Stimulated activated effector memory CD8-positive, alpha-beta T cell treated with anti-CD3 and anti-CD28 coated beads, Interleukin-12 subunit alpha, Interleukin-12 subunit beta, amount 100 ng/mL, for 72 hours (primary cell): ENCODE data around the gene CYP2S1.
"Not testable (repeated sequence)": the region's sequence is repeated elsewhere in the genome, so short reads cannot be mapped to it uniquely, and the experiment has no call there.

Source experiments
- ATAC-seq: fragments of 150-1000 bp; cut with Tn5 transposase; 2 replicates; pipeline ENCODE4 v1.10.0; 2021
- DNase-seq, 2 donors: peaks; one replicate each; pipeline ENCODE4 v3.0.0; 2021 to 2022; ENCODE audit warnings: low spot score in 2 of 2
- H3K27ac Mint-ChIP-seq: one replicate; pipeline ENCODE4 v1.8.0; 2022; ENCODE audit warnings: mild to moderate bottlenecking, mixed read lengths
- H3K36me3 Mint-ChIP-seq: one replicate; pipeline ENCODE4 v1.8.0; 2022; ENCODE audit warnings: mild to moderate bottlenecking, mixed read lengths
- H3K4me1 Mint-ChIP-seq: one replicate; pipeline ENCODE4 v1.8.0; 2022; ENCODE audit warnings: mixed read lengths
- H3K4me3 Mint-ChIP-seq: one replicate; pipeline ENCODE4 v1.8.0; 2022; ENCODE audit warnings: mild to moderate bottlenecking, mixed read lengths
- H3K9me3 Mint-ChIP-seq: one replicate; pipeline ENCODE4 v1.8.0; 2022; ENCODE audit warnings: mixed read lengths

The CYP2S1 gene, protein sequence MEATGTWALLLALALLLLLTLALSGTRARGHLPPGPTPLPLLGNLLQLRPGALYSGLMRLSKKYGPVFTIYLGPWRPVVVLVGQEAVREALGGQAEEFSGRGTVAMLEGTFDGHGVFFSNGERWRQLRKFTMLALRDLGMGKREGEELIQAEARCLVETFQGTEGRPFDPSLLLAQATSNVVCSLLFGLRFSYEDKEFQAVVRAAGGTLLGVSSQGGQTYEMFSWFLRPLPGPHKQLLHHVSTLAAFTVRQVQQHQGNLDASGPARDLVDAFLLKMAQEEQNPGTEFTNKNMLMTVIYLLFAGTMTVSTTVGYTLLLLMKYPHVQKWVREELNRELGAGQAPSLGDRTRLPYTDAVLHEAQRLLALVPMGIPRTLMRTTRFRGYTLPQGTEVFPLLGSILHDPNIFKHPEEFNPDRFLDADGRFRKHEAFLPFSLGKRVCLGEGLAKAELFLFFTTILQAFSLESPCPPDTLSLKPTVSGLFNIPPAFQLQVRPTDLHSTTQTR

DNA sequence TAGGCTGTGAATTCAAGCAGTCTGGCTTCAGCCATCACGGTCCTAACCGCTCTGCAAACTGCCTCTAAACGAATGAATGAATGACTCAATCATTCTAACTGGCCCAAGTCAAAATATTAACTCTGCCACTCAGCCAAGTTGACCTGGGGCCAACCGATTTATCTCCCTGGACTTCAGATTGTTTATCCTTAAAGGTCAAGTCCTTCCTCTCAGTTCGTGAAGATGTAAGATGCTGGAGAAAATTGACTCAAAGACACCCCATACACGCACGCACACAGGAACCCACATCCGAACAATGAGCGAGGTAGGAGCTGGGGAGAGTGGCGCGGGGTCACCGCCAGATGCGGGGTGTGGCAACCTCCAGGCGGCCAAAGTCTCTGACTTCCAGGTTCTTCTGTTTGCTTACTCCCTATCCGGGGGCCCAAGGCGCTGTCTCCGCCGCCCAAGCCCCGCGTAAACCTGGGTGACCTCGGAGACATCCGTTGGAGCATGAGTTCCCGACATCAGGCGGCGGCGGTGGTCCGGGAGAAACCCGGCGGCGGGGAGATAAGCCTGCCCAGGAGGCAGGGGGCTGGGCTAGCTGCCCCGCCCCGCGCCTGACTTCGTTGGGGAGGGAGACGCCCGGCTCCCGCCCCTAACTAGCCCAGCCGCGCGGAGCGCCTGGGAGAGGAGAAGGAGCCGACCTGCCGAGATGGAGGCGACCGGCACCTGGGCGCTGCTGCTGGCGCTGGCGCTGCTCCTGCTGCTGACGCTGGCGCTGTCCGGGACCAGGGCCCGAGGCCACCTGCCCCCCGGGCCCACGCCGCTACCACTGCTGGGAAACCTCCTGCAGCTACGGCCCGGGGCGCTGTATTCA is at the start of gene CYP2S1:
Gene CYP2S1, plus strand, starts transcription at position 646 of the 856 bp plus-strand sequence. Its CDS starts 46 bp downstream, at position 692.
- no peak within 1 kb of the TSS for H3K27ac Mint-ChIP-seq
- H3K36me3 Mint-ChIP-seq, result no peaks in the 10 kb centered on the region
- peak within 1 kb of the TSS; percentile 37 for H3K4me3 Mint-ChIP-seq
- H3K4me1 Mint-ChIP-seq, result peaks cover 16% of the 10 kb centered on the region
- DNase-seq, result no peak
- H3K9me3 Mint-ChIP-seq, result no peaks in the 10 kb centered on the region
- ATAC-seq, result peak; percentile 60

DNA sequence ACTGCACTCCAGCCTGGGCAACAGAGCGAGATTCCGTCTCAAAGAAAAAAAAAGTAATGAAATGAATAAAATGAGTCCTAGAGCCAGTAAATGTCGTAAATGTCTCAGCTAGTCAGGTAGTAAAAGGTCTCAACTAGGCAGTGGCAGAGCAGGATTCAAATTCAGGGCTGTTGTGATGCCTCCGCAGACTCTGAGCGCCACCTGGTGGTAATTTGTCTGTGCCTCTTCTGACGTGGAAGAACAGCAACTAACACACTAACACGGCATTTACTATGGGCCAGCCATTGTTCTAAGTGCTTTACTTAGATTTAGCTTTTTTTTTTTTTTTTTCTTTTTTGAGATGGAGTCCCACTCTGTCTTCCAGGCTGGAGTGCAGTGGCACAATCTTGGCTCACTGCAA is 48.6 kb upstream of the CYP2S1 start:
- no peaks in the 10 kb centered on the region for H3K4me1 Mint-ChIP-seq

DNA sequence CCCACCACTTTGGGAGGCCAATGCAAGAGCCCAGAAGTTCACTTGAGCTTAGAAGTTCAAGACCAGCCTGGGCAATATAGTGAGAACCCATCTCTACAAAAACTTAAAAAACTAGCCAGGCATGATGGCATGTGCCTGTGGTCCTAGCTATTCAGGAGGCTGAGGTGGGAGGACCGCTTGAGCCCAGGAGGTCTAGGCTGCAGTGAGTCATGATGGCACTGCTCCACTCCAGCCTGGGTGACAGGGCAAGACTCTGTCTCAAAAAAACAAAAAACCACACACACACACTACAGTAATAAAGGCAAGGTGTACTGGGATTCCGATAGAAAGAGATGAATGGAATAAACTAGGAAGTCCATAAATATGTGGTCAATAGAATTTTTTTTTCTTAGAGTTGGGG is 43.2 kb upstream of the CYP2S1 start:
- no peak overlapping the region for H3K4me3 Mint-ChIP-seq
- H3K27ac Mint-ChIP-seq, result no peak overlapping the region
- no peaks in the 10 kb centered on the region for H3K4me1 Mint-ChIP-seq
- no peaks in the 10 kb centered on the region for H3K9me3 Mint-ChIP-seq
- DNase-seq (no peak), ATAC-seq (no peak)
- no peaks in the 10 kb centered on the region for H3K36me3 Mint-ChIP-seq

More for the DNA sequence above, 48.6 kb upstream of the CYP2S1 start:
- Mint-ChIP-seq H3K9me3 (no peaks in the 10 kb centered on the region), H3K4me3 (no peak overlapping the region), H3K36me3 (no peaks in the 10 kb centered on the region), H3K27ac (no peak overlapping the region)
- peak; percentile 83 to 90 for DNase-seq
- ATAC-seq, result peak; percentile 94

DNA sequence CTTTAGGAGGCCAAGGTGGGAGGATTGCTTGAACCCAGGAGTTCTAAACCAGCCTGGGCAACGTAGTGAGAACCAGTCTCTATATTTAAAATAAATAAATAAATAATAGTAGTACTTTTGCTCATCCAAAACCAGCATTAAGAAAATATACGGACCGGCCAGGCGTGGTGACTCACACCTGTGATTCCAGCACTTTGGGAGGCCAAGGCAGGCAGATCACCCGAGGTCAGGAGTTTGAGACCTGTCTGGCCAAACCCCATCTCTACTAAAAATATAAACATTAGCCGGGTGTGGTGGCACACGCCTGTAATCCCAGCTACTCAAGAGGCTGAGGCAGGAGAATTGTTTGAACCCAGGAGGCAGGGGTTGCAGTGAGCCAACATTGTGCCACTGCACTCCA is 42.0 kb upstream of the CYP2S1 start:
- H3K36me3 Mint-ChIP-seq, H3K4me1 Mint-ChIP-seq, H3K9me3 Mint-ChIP-seq, ATAC-seq, DNase-seq, H3K27ac Mint-ChIP-seq, H3K4me3 Mint-ChIP-seq: not testable (repeated sequence)

DNA sequence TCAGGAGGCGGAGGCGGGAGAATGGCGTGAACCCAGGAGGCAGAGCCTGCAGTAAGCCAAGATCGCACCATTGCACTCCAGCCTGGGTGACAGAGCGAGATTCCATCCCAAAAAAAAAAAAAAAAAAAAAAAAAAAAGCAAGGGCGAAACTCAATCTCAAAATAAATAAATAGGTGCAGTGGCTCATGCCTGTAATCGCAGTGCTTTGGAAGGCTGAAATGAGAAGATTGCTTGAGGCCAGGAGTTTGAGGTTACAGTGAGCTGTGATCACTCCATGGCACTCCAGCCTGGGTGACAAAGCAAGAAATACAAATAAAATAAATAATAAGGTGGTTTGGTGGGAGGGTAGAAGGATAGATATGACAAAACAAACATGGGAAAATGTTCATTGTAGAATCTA is 39.0 kb upstream of the CYP2S1 start:
- Mint-ChIP-seq H3K27ac (no peak overlapping the region), H3K4me3 (no peak overlapping the region), H3K36me3 (no peaks in the 10 kb centered on the region), H3K4me1 (no peaks in the 10 kb centered on the region), H3K9me3 (no peaks in the 10 kb centered on the region)
- ATAC-seq (no peak), DNase-seq (no peak)

DNA sequence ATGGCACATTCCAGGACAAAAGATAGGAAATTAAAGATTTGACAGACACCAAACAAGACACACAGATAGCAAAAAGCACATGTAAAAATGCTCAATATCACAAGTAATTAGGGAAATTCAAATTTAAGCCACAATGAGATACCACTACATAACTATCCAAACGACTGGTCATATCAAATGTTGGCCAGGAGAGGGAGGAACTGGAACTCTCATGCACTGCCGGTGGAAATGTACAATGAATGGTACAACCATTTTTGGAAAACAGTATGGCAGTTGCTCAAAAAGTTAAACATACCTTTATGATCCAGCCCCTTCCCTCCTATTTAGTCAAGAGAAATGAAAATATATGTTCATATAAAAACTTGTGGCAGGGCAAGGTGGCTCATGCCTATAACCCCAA is 36.8 kb upstream of the CYP2S1 start:
- DNase-seq (no peak), ATAC-seq (no peak)
- Mint-ChIP-seq H3K9me3 (no peaks in the 10 kb centered on the region), H3K4me1 (no peaks in the 10 kb centered on the region), H3K4me3 (no peak overlapping the region), H3K36me3 (no peaks in the 10 kb centered on the region), H3K27ac (no peak overlapping the region)

DNA sequence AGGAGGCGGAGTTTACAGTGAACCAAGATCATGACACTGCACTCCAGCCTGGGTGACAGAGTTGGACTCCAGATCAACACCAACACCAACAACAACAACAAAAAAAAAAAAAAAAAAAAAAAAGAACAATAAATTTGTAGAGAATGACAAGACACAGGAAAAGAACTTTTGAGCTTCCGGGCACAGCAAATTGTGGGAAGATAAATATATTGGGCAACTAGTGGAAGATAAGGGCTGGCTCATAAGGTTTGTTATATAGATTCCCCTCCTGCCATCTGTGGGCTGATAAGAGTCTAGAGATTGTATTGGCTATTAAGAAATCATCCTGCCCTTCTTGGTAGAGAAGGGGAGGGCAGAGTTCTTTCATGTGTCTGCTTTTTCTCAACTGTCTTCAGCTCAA is 33.1 kb upstream of the CYP2S1 start:
- Mint-ChIP-seq H3K4me3 (no peak overlapping the region), H3K36me3 (no peaks in the 10 kb centered on the region), H3K27ac (no peak overlapping the region), H3K9me3 (no peaks in the 10 kb centered on the region), H3K4me1 (no peaks in the 10 kb centered on the region)
- no peak for DNase-seq
- no peak for ATAC-seq

DNA sequence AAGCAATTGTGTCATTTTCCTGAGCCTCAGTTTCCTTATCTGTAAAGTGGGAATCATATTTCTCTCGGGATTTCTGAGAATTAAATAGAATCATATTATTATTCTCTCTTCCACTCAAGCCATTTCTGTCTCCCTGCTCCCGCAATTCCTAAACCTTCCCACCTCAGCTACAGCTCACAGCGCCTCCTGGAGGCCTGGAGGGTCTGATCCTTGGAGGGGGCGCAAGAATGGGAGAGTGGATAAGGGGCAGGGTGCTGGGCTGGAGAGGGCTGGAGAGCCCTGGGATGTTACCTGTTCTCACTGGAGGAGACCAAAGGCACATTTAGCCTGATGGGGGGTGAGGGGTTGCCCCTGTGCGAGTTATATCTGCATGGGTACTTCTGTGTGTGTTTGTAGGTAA is 31.1 kb upstream of the CYP2S1 start:
- Mint-ChIP-seq H3K9me3 (no peaks in the 10 kb centered on the region), H3K4me1 (no peaks in the 10 kb centered on the region), H3K36me3 (no peaks in the 10 kb centered on the region), H3K27ac (no peak overlapping the region), H3K4me3 (no peak overlapping the region)
- DNase-seq (no peak), ATAC-seq (no peak)

DNA sequence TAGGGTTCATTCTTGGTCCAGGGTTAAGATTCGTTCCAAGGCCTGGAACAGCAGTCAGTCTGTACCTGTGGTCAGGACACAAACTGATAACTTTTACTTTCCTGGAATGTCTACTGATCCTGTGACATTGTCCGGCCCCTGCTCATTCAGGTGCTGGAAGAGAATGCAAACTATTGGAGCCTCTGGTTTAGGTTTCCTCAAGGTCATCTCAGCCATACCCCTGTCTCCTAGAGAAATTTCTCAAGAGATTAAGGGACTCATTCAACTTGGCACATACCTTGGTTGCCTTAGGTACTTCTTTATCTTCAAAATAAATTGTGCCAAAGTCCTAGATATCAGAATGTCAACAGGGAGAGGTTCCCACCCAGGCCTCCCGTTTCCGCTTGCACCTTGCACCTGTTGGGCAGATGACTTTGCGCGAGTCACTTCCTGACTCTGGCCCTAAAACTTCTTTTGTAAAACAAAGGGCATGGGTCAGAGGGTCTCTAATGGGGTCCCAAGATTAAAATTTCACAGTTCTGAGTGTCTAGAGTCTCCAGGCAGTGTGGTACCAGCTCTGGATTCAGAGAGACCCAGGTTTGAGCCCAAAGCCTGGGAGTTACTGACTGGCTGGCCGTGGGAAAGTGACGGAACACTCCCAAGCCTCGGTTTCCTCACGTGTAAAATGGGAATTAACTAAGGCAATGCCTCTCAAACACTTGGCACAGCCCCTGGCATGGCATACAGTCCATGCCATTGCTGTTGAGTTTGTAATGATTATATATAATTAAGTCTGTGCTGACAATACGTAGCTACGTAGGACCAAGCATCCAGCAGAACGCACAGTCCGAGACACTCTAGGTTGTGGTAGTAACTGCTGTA is 25.8 kb upstream of the CYP2S1 start:
- Mint-ChIP-seq H3K4me3 (no peak overlapping the region), H3K27ac (no peak overlapping the region), H3K4me1 (no peaks in the 10 kb centered on the region), H3K36me3 (no peaks in the 10 kb centered on the region), H3K9me3 (no peaks in the 10 kb centered on the region)
- DNase-seq, result no peak
- no peak for ATAC-seq

DNA sequence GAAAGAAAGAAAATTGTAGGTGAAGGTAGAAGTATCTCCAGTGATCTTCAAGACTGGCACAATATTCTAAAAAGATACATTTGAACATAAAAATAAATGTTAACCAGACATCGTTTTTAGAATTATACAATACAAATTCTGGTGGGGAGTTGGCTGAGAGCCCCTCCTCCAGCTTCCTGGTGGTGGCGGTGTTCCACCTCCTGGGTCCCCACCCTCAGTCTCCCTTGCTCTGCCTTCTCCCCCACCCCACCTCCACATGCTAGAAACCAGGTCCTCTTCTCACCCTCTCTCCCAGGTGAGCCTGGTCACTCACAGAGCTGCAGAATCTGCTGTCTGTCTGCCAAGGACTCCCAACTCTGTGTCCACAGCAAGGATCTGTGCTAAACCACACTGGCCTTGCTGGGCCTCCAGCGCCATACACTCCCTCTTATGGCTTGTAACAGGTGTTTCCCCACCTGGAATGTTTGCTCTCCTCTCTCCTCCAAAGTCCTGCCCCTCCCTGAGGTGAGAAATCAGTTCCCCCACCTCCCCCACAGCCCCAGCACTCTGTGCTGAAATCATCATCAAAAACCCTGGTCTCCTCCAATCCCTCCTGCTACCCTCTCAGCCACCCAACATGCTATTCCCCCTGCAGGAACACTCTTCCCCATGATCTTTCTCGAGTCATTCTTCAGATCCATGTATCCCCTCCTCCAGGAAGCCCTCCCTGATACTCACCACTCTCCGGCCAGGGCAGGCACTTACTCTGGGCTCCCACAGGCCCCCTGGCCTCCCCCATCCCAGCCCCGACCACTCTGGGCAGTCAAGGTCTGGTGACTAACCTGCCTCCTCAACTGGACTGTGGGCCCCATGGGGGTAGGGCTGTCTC is 20.5 kb upstream of the CYP2S1 start:
- Mint-ChIP-seq H3K9me3 (no peaks in the 10 kb centered on the region), H3K36me3 (no peaks in the 10 kb centered on the region), H3K4me3 (no peak overlapping the region), H3K27ac (peak overlapping the region; percentile 69), H3K4me1 (peaks cover 10% of the 10 kb centered on the region)
- ATAC-seq, result peak; percentile 36
- DNase-seq, result no peak

DNA sequence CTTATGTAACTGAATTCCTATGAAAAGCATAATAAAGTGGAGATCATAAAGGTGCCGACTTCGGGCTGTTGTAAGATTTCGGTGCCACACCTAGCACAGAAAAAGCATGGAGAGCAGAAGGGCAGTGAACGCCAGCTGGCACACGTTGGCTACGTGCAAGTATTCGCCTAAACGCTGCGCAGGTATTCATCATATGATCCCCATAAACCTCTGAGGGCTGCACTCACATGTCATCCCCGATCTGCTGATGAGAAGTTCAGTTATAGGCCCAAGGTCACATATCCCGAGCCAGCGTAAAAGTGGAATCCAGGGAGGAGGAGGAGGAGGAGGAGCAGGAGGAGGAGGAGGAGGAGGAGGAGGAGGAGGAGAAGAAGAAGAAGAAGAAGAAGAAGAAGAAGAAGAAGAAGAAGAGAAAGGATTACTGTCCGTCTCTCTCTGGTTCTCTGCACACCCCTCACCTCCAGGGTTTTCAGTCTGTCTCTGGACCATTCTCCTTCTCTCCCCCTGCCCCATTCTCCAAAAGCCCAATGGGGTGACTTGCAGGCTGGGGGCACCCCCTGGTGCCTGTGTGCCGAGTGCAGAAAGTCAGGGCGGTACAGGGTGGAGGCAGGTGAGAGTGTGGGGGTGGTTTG is 18.6 kb upstream of the CYP2S1 start:
- DNase-seq, result no peak
- no peak for ATAC-seq
- no peak overlapping the region for H3K27ac Mint-ChIP-seq
- no peaks in the 10 kb centered on the region for H3K36me3 Mint-ChIP-seq
- H3K4me3 Mint-ChIP-seq, result no peak overlapping the region
- H3K9me3 Mint-ChIP-seq, result no peaks in the 10 kb centered on the region
- peaks cover 10% of the 10 kb centered on the region for H3K4me1 Mint-ChIP-seq

DNA sequence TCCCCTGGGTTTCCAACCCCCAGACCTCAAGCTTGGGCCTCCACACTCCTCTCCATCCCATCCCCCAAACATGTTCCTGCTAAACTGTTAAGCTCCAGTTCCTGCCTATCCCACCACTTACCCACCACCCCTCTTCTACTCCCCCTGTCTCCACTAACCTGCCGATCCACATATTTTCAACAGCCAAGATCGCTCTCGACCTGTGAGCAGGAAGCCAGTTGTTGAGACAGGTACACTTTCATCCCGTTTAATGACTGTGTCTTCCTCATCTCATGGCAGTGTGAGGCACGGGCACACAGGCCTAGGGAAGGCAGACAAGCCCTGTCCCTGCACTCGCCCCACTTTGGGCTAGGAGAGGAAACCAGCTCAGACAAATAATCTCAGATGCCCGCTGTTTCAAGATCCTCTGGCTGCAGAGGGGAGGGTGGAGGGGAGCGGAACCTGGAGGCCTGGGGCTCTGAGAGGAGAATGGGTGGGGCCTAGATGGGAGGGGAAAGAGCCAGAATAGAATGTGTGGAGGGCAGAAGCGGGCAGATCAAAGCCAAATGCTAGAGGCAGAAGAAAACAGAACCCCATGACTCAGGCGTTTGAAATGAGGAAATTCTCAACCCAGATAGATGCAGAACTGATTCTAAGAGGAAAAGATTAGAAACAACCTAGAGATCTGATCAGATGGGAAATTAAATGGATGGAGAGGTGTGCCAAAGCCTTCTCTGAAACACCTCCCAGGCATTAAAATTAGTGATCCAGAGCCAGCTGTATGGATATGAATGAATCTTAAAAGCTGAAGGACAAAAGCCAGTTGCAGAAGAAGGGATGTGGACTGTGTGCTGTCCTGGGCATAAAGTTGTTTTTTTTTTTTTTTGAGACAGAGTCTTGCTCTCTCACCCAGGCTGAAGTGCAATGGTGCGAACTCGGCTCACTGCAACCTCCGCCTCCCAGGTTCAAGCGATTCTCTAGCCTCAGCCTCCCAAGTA is 16.9 kb upstream of the CYP2S1 start:
- H3K27ac Mint-ChIP-seq, result no peak overlapping the region
- H3K4me1 Mint-ChIP-seq, result peaks cover 10% of the 10 kb centered on the region
- DNase-seq, result no peak
- no peak overlapping the region for H3K4me3 Mint-ChIP-seq
- no peaks in the 10 kb centered on the region for H3K9me3 Mint-ChIP-seq
- no peaks in the 10 kb centered on the region for H3K36me3 Mint-ChIP-seq
- peak; percentile 37 for ATAC-seq

DNA sequence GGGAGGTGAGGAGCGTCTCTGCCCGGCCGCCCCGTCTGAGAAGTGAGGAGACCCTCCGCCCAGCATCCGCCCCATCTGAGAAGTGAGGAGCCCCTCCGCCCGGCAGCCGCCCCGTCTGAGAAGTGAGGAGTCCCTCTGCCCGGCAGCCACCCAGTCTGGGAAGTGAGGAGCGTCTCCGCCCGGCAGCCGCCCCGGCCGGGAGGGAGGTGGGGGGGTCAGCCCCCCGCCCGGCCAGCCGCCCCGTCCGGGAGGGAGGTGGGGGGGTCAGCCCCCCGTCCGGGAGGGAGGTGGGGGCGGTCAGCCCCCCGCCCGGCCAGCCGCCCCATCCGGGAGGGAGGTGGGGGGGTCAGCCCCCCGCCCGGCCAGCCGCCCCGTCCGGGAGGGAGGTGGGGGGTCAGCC is 12.8 kb upstream of the CYP2S1 start:
- H3K4me1 Mint-ChIP-seq, result peaks cover 10% of the 10 kb centered on the region
- not testable (repeated sequence) for H3K4me3 Mint-ChIP-seq, H3K36me3 Mint-ChIP-seq, H3K27ac Mint-ChIP-seq, H3K9me3 Mint-ChIP-seq, DNase-seq, ATAC-seq
